ENCODE data around the gene TTPAL.

- TF ChIP-seq CTCF (IDR thresholded peaks at IDR 0.05 in 2 of 3, conservative IDR thresholded peaks at IDR 0.05 in 1 of 3; ENCODE audit: control insufficient read depth in 2 of 3, extremely low read depth in 1 of 3, insufficient read depth in 1 of 3, low read depth in 3 of 3, low read length in 3 of 3) (no peak), CREM (IDR thresholded peaks at IDR 0.05; ENCODE audit: low read depth) (no peak), POLR2A (IDR thresholded peaks at IDR 0.05; ENCODE audit: low read depth, low read length) (no peak), IRF3 (IDR thresholded peaks at IDR 0.05) (no peak), TAF1 (IDR thresholded peaks at IDR 0.05; ENCODE audit: borderline replicate concordance, low read depth, low read length) (no peak), EP300 (IDR thresholded peaks at IDR 0.05; ENCODE audit: borderline replicate concordance in 1 of 2, control insufficient read depth in 1 of 2, low read depth in 2 of 2, low read length in 2 of 2) (no peak), CEBPB (IDR thresholded peaks at IDR 0.05; ENCODE audit: borderline replicate concordance in 1 of 2, low read depth in 2 of 2, low read length in 2 of 2) (no peak)
- TF ChIP-seq, protein P1, sequence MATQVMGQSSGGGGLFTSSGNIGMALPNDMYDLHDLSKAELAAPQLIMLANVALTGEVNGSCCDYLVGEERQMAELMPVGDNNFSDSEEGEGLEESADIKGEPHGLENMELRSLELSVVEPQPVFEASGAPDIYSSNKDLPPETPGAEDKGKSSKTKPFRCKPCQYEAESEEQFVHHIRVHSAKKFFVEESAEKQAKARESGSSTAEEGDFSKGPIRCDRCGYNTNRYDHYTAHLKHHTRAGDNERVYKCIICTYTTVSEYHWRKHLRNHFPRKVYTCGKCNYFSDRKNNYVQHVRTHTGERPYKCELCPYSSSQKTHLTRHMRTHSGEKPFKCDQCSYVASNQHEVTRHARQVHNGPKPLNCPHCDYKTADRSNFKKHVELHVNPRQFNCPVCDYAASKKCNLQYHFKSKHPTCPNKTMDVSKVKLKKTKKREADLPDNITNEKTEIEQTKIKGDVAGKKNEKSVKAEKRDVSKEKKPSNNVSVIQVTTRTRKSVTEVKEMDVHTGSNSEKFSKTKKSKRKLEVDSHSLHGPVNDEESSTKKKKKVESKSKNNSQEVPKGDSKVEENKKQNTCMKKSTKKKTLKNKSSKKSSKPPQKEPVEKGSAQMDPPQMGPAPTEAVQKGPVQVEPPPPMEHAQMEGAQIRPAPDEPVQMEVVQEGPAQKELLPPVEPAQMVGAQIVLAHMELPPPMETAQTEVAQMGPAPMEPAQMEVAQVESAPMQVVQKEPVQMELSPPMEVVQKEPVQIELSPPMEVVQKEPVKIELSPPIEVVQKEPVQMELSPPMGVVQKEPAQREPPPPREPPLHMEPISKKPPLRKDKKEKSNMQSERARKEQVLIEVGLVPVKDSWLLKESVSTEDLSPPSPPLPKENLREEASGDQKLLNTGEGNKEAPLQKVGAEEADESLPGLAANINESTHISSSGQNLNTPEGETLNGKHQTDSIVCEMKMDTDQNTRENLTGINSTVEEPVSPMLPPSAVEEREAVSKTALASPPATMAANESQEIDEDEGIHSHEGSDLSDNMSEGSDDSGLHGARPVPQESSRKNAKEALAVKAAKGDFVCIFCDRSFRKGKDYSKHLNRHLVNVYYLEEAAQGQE (IDR thresholded peaks at IDR 0.05; ENCODE audit: low read depth, low read length) = no peak
Measured at GRCh38 chr20:44477151-44477550, 1.5 kb downstream of the TTPAL start.

All from GM12878 (cell line).